Liver (tissue), 9 donors: ENCODE measurements around the gene COBL. TPM values are rescaled to one million over a fixed set of nuclear protein-coding genes. Genes with fewer than 3 reads are reported as not detected.

ENCODE experiments used
- DNase-seq: peaks from one replicate; pipeline ENCODE4 v3.0.0-alpha.2; 2017; ENCODE audit warnings: low spot score
- H3K27ac ChIP-seq, 2 donors: one replicate each; pipeline ENCODE4 v1.7.0; 2013; ENCODE audit warnings: inconsistent platforms in 2 of 2, low read length in 2 of 2, control low read depth in 1 of 2, low read depth in 1 of 2, mild to moderate bottlenecking in 1 of 2
- H3K27me3 ChIP-seq, 4 donors: one replicate each; pipeline versions ENCODE4 v1.6.1 to v1.7.0; 2013; ENCODE audit warnings: low read length in 3 of 4, inconsistent platforms in 1 of 4, mild to moderate bottlenecking in 1 of 4, moderate library complexity in 1 of 4; ENCODE audit not compliant: control insufficient read depth in 4 of 4, insufficient read depth in 4 of 4
- H3K36me3 ChIP-seq, 4 donors: one replicate each; pipeline versions ENCODE4 v1.6.1 to v1.7.0; 2013; ENCODE audit warnings: low read length in 3 of 4, mild to moderate bottlenecking in 3 of 4, low read depth in 1 of 4, moderate library complexity in 1 of 4; ENCODE audit not compliant: control insufficient read depth in 4 of 4, insufficient read depth in 3 of 4
- H3K4me1 ChIP-seq, 4 donors: one replicate each; pipeline versions ENCODE4 v1.6.1 to v1.7.0; 2013; ENCODE audit warnings: low read length in 3 of 4, mild to moderate bottlenecking in 3 of 4, moderate library complexity in 1 of 4; ENCODE audit not compliant: control insufficient read depth in 4 of 4, insufficient read depth in 4 of 4
- H3K4me3 ChIP-seq, 3 donors: one replicate each; pipeline versions ENCODE4 v1.6.1 to v1.7.0; 2013; ENCODE audit warnings: low read length in 3 of 3, control low read depth in 1 of 3, low read depth in 1 of 3, mild to moderate bottlenecking in 1 of 3
- H3K9ac ChIP-seq, 2 donors: one replicate each; pipeline ENCODE4 v1.7.0; 2013; ENCODE audit warnings: low read length in 2 of 2, mild to moderate bottlenecking in 2 of 2, moderate library complexity in 2 of 2, control low read depth in 1 of 2, low read depth in 1 of 2
- H3K9me3 ChIP-seq, 4 donors: one replicate each; pipeline versions ENCODE4 v1.6.1 to v1.7.0; 2013; ENCODE audit warnings: low read length in 3 of 4; ENCODE audit not compliant: control insufficient read depth in 4 of 4
- ATF3 ChIP-seq: IDR thresholded peaks from 2 replicates; pipeline ENCODE4 v1.6.1; 2016; ENCODE audit warnings: antibody characterized with exemption
- EGR1 ChIP-seq, 2 donors: IDR thresholded peaks; 2 replicates each; pipeline ENCODE4 v1.6.1; 2016 to 2018; ENCODE audit warnings: antibody characterized with exemption in 2 of 2, low read depth in 2 of 2
- FOXA1 ChIP-seq: IDR thresholded peaks from 2 replicates; pipeline ENCODE4 v1.6.1; 2016; ENCODE audit warnings: antibody characterized with exemption
- FOXA2 ChIP-seq: IDR thresholded peaks from 2 replicates; pipeline ENCODE4 v1.6.1; 2016; ENCODE audit warnings: antibody characterized with exemption
- GABPA ChIP-seq, 2 donors: IDR thresholded peaks in 1 of 2; conservative IDR thresholded peaks in 1 of 2; 2 replicates each; pipeline ENCODE4 v1.6.1; 2016; ENCODE audit warnings: antibody characterized with exemption in 2 of 2, mild to moderate bottlenecking in 1 of 2, moderate library complexity in 1 of 2
- HNF4A ChIP-seq, 2 donors: conservative IDR thresholded peaks; 2 replicates each; pipeline ENCODE4 v1.6.1; 2016; ENCODE audit warnings: antibody characterized with exemption in 2 of 2, mild to moderate bottlenecking in 2 of 2
- HNF4G ChIP-seq: IDR thresholded peaks from 2 replicates; pipeline ENCODE4 v1.6.1; 2016; ENCODE audit warnings: antibody characterized with exemption
- JUND ChIP-seq, 2 donors: IDR thresholded peaks; 2 replicates each; pipeline ENCODE4 v1.6.1; 2016; ENCODE audit warnings: antibody characterized with exemption in 2 of 2
- NR2F2 ChIP-seq: IDR thresholded peaks from 2 replicates; pipeline ENCODE4 v1.6.1; 2016; ENCODE audit warnings: antibody characterized with exemption
- RAD21 ChIP-seq, 2 donors: IDR thresholded peaks; 2 replicates each; pipeline ENCODE4 v1.6.1; 2016; ENCODE audit warnings: antibody characterized with exemption in 2 of 2, mild to moderate bottlenecking in 2 of 2
- RXRA ChIP-seq, 2 donors: IDR thresholded peaks; 2 replicates each; pipeline ENCODE4 v1.6.1; 2017 to 2018; ENCODE audit warnings: antibody characterized with exemption in 2 of 2, mild to moderate bottlenecking in 1 of 2
- SP1 ChIP-seq: IDR thresholded peaks from 2 replicates; pipeline ENCODE4 v1.6.1; 2018; ENCODE audit warnings: antibody characterized with exemption, mild to moderate bottlenecking
- YY1 ChIP-seq: IDR thresholded peaks from 2 replicates; pipeline ENCODE4 v1.6.1; 2016; ENCODE audit warnings: antibody characterized with exemption, mild to moderate bottlenecking
- ZBTB33 ChIP-seq: IDR thresholded peaks from 2 replicates; pipeline ENCODE4 v1.6.1; 2016; ENCODE audit warnings: antibody characterized with exemption
- WGBS: extraction: QIAGEN DNeasy Blood & Tissue Kit; methylation state at CpG from one replicate; pipeline ENCODE4 v1.1.7; 2013; 5-methylcytosine and 5-hydroxymethylcytosine counted together
- polyA plus RNA-seq, 2 donors: library from polyadenylated mRNA; stranded (reverse) in 1 of 2; unstranded in 1 of 2; fragments of 200-250 nt in 1 of 2; fragments of >200 nt in 1 of 2; fragmentation: Nextera tagmentation in 1 of 2; extraction: Ambion mirVana in 1 of 2; gene quantifications; one replicate each; pipeline versions ENCODE4 v1.2.1 to v1.2.3, GENCODE V29; 2013 to 2015
- total RNA-seq, 2 donors: library from RNA; depleted of rRNA; stranded (reverse); fragments of >200 nt; gene quantifications; one replicate each; pipeline ENCODE4 v1.2.3, GENCODE V29; 2014
- TF ChIP-seq, protein P1 (sequence below): IDR thresholded peaks from 2 replicates; pipeline ENCODE4 v1.6.1; 2016; ENCODE audit warnings: antibody characterized with exemption
- donor health status: healthy.
- donor health status: healthy.
- donor health status: healthy.
- donor health status: healthy.
- donor health status: healthy.

Gene COBL
- total and polyA plus RNA-seq, 4 donors, result 5.8 to 18.7 (median 10.7) TPM

DNA sequence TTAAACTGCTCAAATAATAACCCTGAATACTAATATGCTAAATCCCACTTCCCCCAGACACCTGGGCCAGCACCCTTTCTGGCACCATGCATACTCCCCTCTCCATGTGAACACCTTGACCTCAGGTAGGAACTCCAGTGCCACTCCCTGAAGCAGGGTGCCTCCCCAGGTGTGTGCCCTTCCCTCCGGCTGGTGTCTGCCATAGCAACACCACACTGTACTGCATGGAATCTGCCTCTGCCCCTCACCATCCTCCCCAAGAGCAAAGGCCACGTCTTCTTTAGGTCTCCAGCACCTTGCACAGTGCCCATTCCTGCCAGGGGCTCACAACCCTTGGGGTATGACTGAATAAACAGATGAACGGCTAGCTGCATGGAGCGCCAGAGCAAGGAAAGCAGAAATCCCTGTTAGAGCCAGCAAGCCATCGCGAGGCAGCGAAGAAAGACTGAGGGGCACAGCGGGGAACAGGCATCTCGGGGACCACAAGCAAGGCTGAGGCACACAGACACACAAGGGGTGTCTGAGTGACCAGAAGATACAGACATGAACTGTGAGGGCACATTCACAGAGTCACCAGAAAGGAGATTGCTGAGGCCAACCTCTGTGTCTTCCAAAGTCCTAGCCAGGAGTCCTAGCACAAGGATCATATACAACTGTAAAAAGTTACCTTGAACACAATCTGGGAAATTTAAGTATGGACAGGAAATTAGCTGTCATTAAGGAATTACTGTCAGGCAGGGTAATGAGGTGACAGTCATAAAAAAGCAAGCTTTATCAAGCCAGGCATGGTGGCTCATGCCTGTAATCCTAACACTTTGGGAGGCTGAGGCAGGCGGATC, 25.7 kb downstream of the COBL start:
- no peaks in the 10 kb centered on the region for H3K27me3 ChIP-seq
- 94% methylated on average over 10 of the region's 10 CpGs for WGBS
- no peaks in the 10 kb centered on the region for H3K9me3 ChIP-seq
- no peak overlapping the region for H3K27ac ChIP-seq
- H3K4me1 ChIP-seq, result peaks cover 0 to 17% (median 2%) of the 10 kb centered on the region in 4 donors
- DNase-seq, result no peak
- TF ChIP-seq JUND (IDR thresholded peaks at IDR 0.05), result no peak
- no peak for TF ChIP-seq SP1
- TF ChIP-seq HNF4G, result no peak
- TF ChIP-seq FOXA2, result no peak
- H3K4me3 ChIP-seq, result no peak overlapping the region
- H3K36me3 ChIP-seq, result no peaks in the 10 kb centered on the region
- H3K9ac ChIP-seq, result no peak overlapping the region

DNA sequence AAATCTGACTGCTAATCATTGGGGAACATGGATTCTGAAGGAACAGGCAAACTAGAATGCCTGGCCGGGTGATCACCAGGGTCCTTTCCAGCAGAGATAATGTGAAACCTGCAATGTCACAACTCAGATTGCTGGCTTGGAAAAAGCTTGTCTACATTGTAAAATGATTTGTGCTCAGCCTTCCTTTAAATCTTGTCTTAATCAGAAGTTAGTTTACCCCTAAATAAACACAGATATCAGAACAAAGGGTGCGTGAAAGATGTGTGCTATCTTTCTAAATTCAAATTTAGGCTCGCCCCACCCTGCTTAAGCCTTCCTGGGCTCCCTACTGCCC, 26.3 kb downstream of the COBL start:
- Histone ChIP-seq H3K9me3 (no peaks in the 10 kb centered on the region), H3K27me3 (no peaks in the 10 kb centered on the region), H3K27ac (no peak overlapping the region), H3K4me1 (peaks cover 0 to 17% (median 2%) of the 10 kb centered on the region in 4 donors), H3K4me3 (no peak overlapping the region), H3K9ac (no peak overlapping the region), H3K36me3 (no peaks in the 10 kb centered on the region)
- WGBS, result 80% methylated on average over 3 of the region's 3 CpGs
- TF ChIP-seq FOXA1 (no peak), YY1 (no peak), EGR1 (IDR thresholded peaks at IDR 0.05; ENCODE audit: low read depth in 2 of 2) (no peak), GABPA (IDR thresholded peaks at IDR 0.05 in 1 of 2, conservative IDR thresholded peaks at IDR 0.05 in 1 of 2) (no peak), ATF3 (no peak)
- no peak for DNase-seq

- 61% methylated on average over 4 of the region's 4 CpGs for WGBS
- Histone ChIP-seq H3K27me3 (no peaks in the 10 kb centered on the region), H3K4me1 (peaks cover 0 to 17% (median 2%) of the 10 kb centered on the region in 4 donors), H3K9ac (no peak overlapping the region), H3K4me3 (no peak overlapping the region), H3K9me3 (no peaks in the 10 kb centered on the region), H3K27ac (no peak overlapping the region), H3K36me3 (no peaks in the 10 kb centered on the region)
- DNase-seq, result no peak
- TF ChIP-seq YY1 (no peak), RXRA (IDR thresholded peaks at IDR 0.05) (no peak), HNF4A (conservative IDR thresholded peaks at IDR 0.05) (no peak), FOXA2 (no peak), EGR1 (IDR thresholded peaks at IDR 0.05; ENCODE audit: low read depth in 2 of 2) (no peak), ZBTB33 (no peak), NR2F2 (no peak), HNF4G (no peak), RAD21 (IDR thresholded peaks at IDR 0.05) (no peak), SP1 (no peak), JUND (IDR thresholded peaks at IDR 0.05) (no peak)
- TF ChIP-seq, protein P1, sequence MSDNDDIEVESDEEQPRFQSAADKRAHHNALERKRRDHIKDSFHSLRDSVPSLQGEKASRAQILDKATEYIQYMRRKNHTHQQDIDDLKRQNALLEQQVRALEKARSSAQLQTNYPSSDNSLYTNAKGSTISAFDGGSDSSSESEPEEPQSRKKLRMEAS, result no peak
Measured at GRCh38 chr7:51289623-51290303, 26.8 kb downstream of the COBL start.
